IPS-18a (cell line): Measurements from ENCODE around the gene BMP3.
A peak's percentile ranks its signal among the peaks of the same experiment; 100 is the strongest.
"Not testable (repeated sequence)": the region's sequence is repeated elsewhere in the genome, so short reads cannot be mapped to it uniquely, and the experiment has no call there.

Experiments used
- H3K27ac ChIP-seq: one replicate; pipeline ENCODE4 v1.5.1; 2013; ENCODE audit warnings: low read length
- H3K27me3 ChIP-seq: one replicate; pipeline ENCODE4 v1.6.1; 2013; ENCODE audit warnings: mild to moderate bottlenecking, low read length; ENCODE audit not compliant: control insufficient read depth, insufficient read depth
- H3K36me3 ChIP-seq: one replicate; pipeline ENCODE4 v1.6.1; 2013; ENCODE audit warnings: low read depth, low read length; ENCODE audit not compliant: control insufficient read depth
- H3K4me1 ChIP-seq: one replicate; pipeline ENCODE4 v1.6.1; 2013; ENCODE audit warnings: low read depth, low read length; ENCODE audit not compliant: control insufficient read depth
- H3K4me3 ChIP-seq: one replicate; pipeline ENCODE4 v1.5.1; 2013; ENCODE audit warnings: low read length
- H3K9ac ChIP-seq: one replicate; pipeline ENCODE4 v1.6.1; 2013; ENCODE audit warnings: mild to moderate bottlenecking, low read length, moderate library complexity
- H3K9me3 ChIP-seq: one replicate; pipeline ENCODE4 v1.6.1; 2013; ENCODE audit warnings: low read depth, low read length; ENCODE audit not compliant: control insufficient read depth

The BMP3 gene

GRCh38 chr4:81030061-81030980 lies at the start of gene BMP3:
Gene BMP3, plus strand, starts transcription at chr4:81030708. Its CDS starts 577 bp downstream, at chr4:81031285.
- Histone ChIP-seq H3K4me1 (peaks cover 12% of the 10 kb centered on the region), H3K4me3 (peak within 1 kb of the TSS; percentile 80), H3K9me3 (no peaks in the 10 kb centered on the region), H3K36me3 (no peaks in the 10 kb centered on the region), H3K27me3 (peaks cover 59% of the 10 kb centered on the region), H3K9ac (peak within 1 kb of the TSS; percentile 34), H3K27ac (no peak within 1 kb of the TSS)

GRCh38 chr4:80986011-80986410 lies 44.5 kb upstream of the BMP3 start:
- Histone ChIP-seq H3K27ac (no peak overlapping the region), H3K4me3 (no peak overlapping the region), H3K4me1 (no peaks in the 10 kb centered on the region), H3K9ac (no peak overlapping the region), H3K36me3 (no peaks in the 10 kb centered on the region), H3K9me3 (no peaks in the 10 kb centered on the region), H3K27me3 (no peaks in the 10 kb centered on the region)

GRCh38 chr4:80989921-80990544 lies 40.5 kb upstream of the BMP3 start:
- no peak overlapping the region for H3K9ac ChIP-seq
- no peaks in the 10 kb centered on the region for H3K27me3 ChIP-seq
- no peaks in the 10 kb centered on the region for H3K36me3 ChIP-seq
- no peak overlapping the region for H3K27ac ChIP-seq
- no peaks in the 10 kb centered on the region for H3K9me3 ChIP-seq
- no peaks in the 10 kb centered on the region for H3K4me1 ChIP-seq
- no peak overlapping the region for H3K4me3 ChIP-seq

- no peak overlapping the region for H3K4me3 ChIP-seq
- H3K9ac ChIP-seq: no peak overlapping the region
- no peaks in the 10 kb centered on the region for H3K4me1 ChIP-seq
- no peak overlapping the region for H3K27ac ChIP-seq
- no peaks in the 10 kb centered on the region for H3K27me3 ChIP-seq
- no peaks in the 10 kb centered on the region for H3K36me3 ChIP-seq
- no peaks in the 10 kb centered on the region for H3K9me3 ChIP-seq
These were observed 39.7 kb upstream of the BMP3 start for GRCh38 chr4:80990851-80991250.

GRCh38 chr4:80999943-81000342 lies 30.6 kb upstream of the BMP3 start:
- H3K9me3 ChIP-seq: no peaks in the 10 kb centered on the region

GRCh38 chr4:81003597-81004111 lies 26.9 kb upstream of the BMP3 start:
- Histone ChIP-seq H3K27ac (no peak overlapping the region), H3K9ac (no peak overlapping the region), H3K36me3 (no peaks in the 10 kb centered on the region), H3K27me3 (no peaks in the 10 kb centered on the region), H3K4me3 (no peak overlapping the region), H3K9me3 (no peaks in the 10 kb centered on the region), H3K4me1 (no peaks in the 10 kb centered on the region)

More at GRCh38 chr4:80999943-81000342, 30.6 kb upstream of the BMP3 start:
- no peak overlapping the region for H3K27ac ChIP-seq
- H3K4me3 ChIP-seq: no peak overlapping the region
- H3K9ac ChIP-seq: no peak overlapping the region
- no peaks in the 10 kb centered on the region for H3K36me3 ChIP-seq
- H3K4me1 ChIP-seq: no peaks in the 10 kb centered on the region
- H3K27me3 ChIP-seq: no peaks in the 10 kb centered on the region

- no peak overlapping the region for H3K9ac ChIP-seq
- H3K4me1 ChIP-seq: no peaks in the 10 kb centered on the region
- H3K36me3 ChIP-seq: no peaks in the 10 kb centered on the region
- H3K27ac ChIP-seq: no peak overlapping the region
- H3K4me3 ChIP-seq: no peak overlapping the region
- H3K9me3 ChIP-seq: no peaks in the 10 kb centered on the region
- no peaks in the 10 kb centered on the region for H3K27me3 ChIP-seq
These were observed 23.1 kb upstream of the BMP3 start for GRCh38 chr4:81007417-81007816.

- H3K4me1 ChIP-seq, H3K27me3 ChIP-seq, H3K4me3 ChIP-seq, H3K27ac ChIP-seq, H3K9ac ChIP-seq, H3K9me3 ChIP-seq, H3K36me3 ChIP-seq: not testable (repeated sequence)
These were observed 13.9 kb upstream of the BMP3 start for GRCh38 chr4:81016566-81016965.

- H3K9ac ChIP-seq: no peak overlapping the region
- H3K4me3 ChIP-seq: no peak overlapping the region
- no peaks in the 10 kb centered on the region for H3K27me3 ChIP-seq
- H3K4me1 ChIP-seq: no peaks in the 10 kb centered on the region
- H3K27ac ChIP-seq: no peak overlapping the region
- no peaks in the 10 kb centered on the region for H3K36me3 ChIP-seq
- H3K9me3 ChIP-seq: no peaks in the 10 kb centered on the region
These were observed 11.5 kb upstream of the BMP3 start for GRCh38 chr4:81019006-81019405.

- Histone ChIP-seq H3K9ac (no peak overlapping the region), H3K36me3 (no peaks in the 10 kb centered on the region), H3K4me1 (no peaks in the 10 kb centered on the region), H3K4me3 (no peak overlapping the region), H3K27me3 (no peaks in the 10 kb centered on the region), H3K9me3 (no peaks in the 10 kb centered on the region), H3K27ac (no peak overlapping the region)
These were observed 9.2 kb upstream of the BMP3 start for GRCh38 chr4:81021142-81021944.

- no peak overlapping the region for H3K27ac ChIP-seq
- H3K9me3 ChIP-seq: no peaks in the 10 kb centered on the region
- H3K27me3 ChIP-seq: no peaks in the 10 kb centered on the region
- no peaks in the 10 kb centered on the region for H3K4me1 ChIP-seq
- H3K4me3 ChIP-seq: no peak overlapping the region
- no peak overlapping the region for H3K9ac ChIP-seq
- no peaks in the 10 kb centered on the region for H3K36me3 ChIP-seq
These were observed 8.5 kb upstream of the BMP3 start for GRCh38 chr4:81021981-81022380.
